ENCODE data around the gene AGBL1.
"Not testable (repeated sequence)": the region's sequence is repeated elsewhere in the genome, so short reads cannot be mapped to it uniquely, and the experiment has no call there.

Gene AGBL1

DNA sequence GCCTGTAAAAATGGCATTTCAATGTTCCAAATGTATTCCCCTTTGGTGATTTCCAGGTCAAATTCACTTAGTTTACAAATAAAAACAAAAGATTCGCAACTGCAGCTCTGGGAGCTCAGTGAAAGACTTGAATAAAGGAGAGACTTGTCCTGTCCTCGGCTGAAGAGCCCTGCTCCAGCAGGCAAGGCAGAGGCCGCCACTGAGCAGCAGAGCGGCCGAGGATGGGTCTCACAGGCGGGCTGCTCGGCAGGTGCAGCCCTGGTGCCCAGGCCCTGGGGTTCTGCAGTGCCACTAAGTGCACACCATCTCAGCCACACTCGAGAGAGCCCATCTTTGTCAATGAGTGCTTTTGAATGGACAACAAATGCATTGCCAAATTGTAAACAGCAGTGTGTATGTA lies 856.2 kb downstream of the AGBL1 start:
- no peak for DNase-seq (ENCODE audit: low read depth in 2 of 2)

- DNase-seq (ENCODE audit: low read depth in 2 of 2), result no peak
These were observed 862.6 kb downstream of the AGBL1 start for GRCh38 chr15:86942285-86942684.

GRCh38 chr15:86948719-86949118 lies 869.0 kb downstream of the AGBL1 start:
- DNase-seq (ENCODE audit: low read depth in 2 of 2), result no peak

DNA sequence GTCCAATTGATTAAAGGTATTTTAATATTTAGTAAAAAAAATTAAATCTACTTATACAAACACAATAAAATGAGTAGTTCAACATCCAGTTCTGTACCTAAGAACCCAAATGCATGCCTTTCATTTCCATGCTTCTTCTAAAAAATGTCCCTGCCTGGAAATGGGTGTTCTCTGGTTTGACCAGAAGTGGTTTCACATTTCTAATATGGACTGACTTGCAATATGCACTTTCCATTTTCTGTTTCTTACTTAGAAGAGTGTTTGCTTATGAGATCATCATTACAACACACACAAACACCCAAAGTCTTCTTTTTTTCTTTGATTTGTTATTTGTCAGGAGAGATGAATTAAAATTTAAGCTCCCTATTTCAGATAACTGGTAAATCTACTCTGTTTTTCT lies 879.6 kb downstream of the AGBL1 start:
- DNase-seq (ENCODE audit: low read depth in 2 of 2), result no peak

DNA sequence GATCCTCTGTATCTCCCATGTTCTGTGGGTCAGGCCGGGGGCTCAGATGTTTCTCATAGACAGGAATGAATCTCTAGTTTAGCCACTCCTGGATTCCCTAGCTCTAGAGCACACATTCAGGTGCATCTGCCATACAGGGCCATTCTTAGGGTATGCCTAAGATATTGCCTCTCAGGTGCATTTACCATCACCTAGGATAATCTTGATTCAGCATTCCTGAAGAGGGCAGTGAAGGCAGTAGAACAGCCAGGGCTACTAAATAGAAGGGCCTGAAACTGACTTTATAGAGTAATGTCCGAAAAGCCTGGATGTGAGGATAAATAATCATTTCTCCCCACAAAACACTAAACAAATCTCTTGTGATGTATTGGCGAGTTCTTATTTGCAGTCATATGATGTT lies 882.0 kb downstream of the AGBL1 start:
- no peak for DNase-seq (ENCODE audit: low read depth in 2 of 2)

DNA sequence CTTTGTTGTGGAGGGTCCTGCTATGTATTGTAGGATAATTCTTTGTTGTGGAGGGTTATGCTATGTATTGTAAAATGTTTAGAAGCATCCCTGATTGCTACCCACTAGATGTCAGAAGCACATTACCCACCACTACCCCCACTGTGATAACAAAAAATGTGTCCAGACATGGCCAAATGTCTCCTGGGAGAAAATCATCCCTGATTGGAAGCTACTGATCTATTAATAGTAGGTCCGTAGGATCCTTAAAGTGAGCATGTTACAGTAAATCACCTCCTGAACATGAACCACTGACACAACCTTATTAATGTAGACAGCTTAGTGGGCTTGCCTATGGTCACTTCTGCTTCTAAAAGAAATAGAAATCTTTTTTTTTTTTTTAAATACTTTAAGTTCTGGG lies 884.6 kb downstream of the AGBL1 start:
- DNase-seq (ENCODE audit: low read depth in 2 of 2), result no peak

- DNase-seq (ENCODE audit: low read depth in 2 of 2), result no peak
These were observed 888.6 kb downstream of the AGBL1 start for GRCh38 chr15:86968244-86968643.

DNA sequence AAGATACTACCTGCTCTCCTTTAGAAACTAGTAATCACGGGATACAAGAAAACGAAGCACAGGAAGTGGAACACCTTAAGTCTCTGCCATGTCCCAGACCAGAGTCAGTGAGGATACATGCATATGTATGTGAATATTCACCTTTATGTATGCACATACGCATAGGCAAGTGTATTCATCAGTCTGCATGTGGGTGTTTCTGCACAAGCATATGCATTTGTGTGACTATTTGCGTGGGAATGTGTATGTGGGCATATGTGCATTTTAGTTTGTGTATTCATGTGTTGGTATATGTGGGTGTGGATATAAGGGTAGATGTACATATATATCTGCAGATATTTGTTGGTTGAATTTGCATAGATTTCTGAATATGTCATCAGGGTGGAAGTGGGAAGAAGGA lies 889.7 kb downstream of the AGBL1 start:
- no peak for DNase-seq (ENCODE audit: low read depth in 2 of 2)

GRCh38 chr15:86973284-86973844 lies 893.7 kb downstream of the AGBL1 start:
- DNase-seq (ENCODE audit: low read depth in 2 of 2), result no peak

DNA sequence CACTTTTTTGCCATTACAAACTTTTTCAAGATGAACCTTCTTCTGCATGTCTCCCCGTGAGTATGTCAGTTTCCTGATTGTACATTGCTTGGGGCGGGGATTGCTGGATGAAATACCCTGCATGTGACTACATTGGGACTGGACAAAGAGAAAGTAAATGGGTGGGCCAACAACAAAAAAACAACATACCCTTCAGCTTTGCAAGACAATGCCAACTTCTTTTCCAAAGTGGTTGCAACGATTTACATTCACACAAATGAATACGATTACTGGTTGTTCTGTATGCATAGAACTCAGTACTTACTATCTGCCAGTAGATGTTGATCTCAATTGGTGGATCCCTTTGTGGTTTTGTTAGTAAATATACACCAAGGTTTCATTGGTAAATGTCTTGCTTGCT lies 908.4 kb downstream of the AGBL1 start:
- no peak for DNase-seq (ENCODE audit: low read depth in 2 of 2)

- no peak for DNase-seq (ENCODE audit: low read depth in 2 of 2)
These were observed 942.1 kb downstream of the AGBL1 start for GRCh38 chr15:87021751-87022150.

DNA sequence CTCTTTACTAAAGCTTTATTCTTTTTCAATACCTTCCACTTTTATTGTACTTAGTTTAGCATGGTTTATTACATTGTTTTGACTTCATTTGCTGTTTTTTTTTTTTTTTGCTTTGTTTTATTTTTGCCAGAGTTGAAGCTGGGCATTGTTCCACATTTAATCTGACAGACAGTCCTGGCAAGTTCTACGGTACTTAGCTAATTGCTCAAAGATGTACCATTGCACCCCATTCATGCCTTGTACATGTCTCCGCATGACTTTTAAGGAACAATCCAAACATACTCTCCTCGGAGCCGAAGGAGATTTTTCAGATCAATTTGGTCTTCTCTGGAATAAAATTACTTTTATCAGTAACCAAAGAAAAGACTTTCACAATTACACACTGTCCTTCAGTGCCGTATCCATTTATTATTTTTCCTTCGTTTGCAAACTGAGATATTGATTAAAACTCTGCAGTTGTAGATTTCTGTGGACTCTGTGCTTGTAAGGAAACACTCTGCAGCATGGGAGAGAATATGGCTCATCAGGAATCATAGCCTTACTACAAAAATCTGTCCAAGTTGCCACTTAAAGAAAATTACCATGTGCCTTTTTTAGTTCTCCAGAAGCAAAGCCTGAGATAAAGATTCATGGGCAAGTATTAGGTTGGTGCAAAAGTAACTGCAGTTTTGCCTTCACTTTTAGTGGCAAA lies 952.0 kb downstream of the AGBL1 start:
- DNase-seq (ENCODE audit: low read depth in 2 of 2), result no peak

- DNase-seq (ENCODE audit: low read depth in 2 of 2), result no peak
These were observed 952.6 kb downstream of the AGBL1 start for GRCh38 chr15:87032295-87032694.

DNA sequence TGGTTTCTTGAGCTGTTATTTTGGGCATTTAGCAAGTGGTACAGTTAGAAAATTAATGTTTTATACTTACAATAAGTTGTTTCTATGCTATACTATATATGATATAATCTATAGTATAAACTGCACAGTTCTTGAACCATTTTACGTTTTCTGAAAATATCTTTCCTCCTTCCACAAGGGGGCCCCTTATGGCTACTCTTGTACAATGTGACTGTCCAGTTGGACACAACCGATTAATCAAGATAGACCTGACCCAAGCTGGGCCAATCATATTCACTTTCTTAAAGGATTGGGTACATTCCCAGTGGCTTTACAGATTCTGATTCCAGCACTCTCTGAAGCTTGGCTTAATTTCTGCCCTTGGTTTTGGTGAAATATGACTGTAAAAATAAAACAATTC lies 953.4 kb downstream of the AGBL1 start:
- no peak for DNase-seq (ENCODE audit: low read depth in 2 of 2)

DNA sequence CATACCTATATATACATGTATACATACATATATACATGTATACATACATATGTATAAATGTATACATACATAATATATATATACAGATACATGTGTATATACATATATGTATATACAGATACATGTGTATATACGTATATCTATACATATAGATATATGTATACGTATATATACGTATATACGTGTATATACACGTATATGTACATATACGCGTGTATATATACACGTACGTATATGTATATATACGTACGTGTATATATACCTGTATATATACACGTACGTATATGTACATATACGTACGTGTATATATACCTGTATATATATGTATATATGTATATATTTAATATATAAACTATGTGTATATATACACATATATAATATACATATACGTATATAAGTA lies 955.2 kb downstream of the AGBL1 start:
- no peak for DNase-seq (ENCODE audit: low read depth in 2 of 2)

GRCh38 chr15:87038404-87038803 lies 958.7 kb downstream of the AGBL1 start:
- DNase-seq (ENCODE audit: low read depth in 2 of 2), result no peak

- not testable (repeated sequence) for DNase-seq (ENCODE audit: low read depth in 2 of 2)
These were observed 962.9 kb downstream of the AGBL1 start for GRCh38 chr15:87042619-87043018.

GRCh38 chr15:87045746-87046145 lies 966.1 kb downstream of the AGBL1 start:
- no peak for DNase-seq (ENCODE audit: low read depth in 2 of 2)

DNA sequence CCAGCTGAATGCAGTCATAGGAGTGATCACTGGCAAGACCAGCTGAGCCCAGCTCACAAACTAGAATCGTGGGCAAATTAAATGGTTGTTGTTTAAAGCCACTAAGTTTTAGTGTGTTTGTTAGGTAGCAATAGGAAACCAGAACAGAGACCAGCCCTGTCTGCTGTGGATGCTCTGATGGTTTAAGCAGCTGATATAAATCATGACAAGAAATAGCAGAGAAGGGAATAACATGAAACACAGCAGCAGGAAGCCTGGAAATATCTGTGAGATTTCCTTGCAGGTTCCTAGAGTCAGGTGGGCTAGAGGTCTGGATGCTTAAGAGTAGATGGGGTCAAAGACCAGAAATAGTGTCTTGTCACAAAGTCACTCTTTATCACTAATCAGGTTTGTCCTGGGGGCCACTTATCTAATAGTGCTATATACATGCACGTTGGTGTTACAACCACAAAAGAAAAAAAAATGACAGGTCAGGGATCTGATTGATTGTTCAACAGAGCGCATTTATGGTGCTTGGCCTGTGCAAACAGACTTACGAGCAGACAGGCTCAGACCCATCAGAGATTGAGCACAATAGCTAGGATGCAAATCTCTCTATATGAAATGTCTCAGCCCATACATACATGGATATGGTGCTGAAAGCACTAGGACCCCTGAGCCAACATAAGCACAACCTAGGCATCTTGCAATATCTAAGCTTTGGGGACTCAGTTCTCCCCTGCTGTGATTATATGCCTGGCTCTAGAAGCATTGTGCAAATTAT lies 967.7 kb downstream of the AGBL1 start:
- no peak for DNase-seq (ENCODE audit: low read depth in 2 of 2)
